ENCODE data around the gene AURKA.

The AURKA gene

DNA sequence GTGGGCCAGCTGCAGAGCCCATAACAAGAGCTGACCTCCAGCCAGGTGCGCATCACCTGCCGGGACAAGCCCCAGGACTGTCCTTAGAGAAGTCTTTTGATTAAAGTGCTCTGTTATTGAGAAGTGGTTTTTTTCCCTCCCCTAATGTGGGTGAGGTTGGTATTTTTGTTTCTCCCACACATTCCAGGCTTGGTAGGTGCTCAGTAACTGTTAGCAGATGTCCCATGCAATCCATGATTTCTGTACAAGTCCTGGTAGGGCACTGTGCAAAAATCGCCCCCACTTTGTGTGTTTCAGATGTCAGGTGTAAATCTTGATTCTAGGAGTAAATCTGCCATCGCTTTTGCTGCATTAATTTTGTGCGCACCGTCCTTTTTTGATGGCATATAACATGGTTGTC, 28.5 kb downstream of the AURKA start:
- H3K9me3 ChIP-seq (replicated peaks; ENCODE audit: insufficient read depth, low read length), result no peaks in the 10 kb centered on the region
- H4K20me1 ChIP-seq (ENCODE audit: insufficient read depth, low read length), result no peaks in the 10 kb centered on the region
- no peaks in the 10 kb centered on the region for H3K36me3 ChIP-seq (replicated peaks; ENCODE audit: insufficient read depth, low read length)
- no peak overlapping the region for H2AFZ ChIP-seq (ENCODE audit: low read length)
- no peak overlapping the region for H3K9ac ChIP-seq (ENCODE audit: low read length)
- no peaks in the 10 kb centered on the region for H3K79me2 ChIP-seq (ENCODE audit: low read length)
- no peak overlapping the region for H3K4me2 ChIP-seq (ENCODE audit: low read depth, low read length)
- no peaks in the 10 kb centered on the region for H3K27me3 ChIP-seq (replicated peaks; ENCODE audit: insufficient read depth, low read length)
- no peak overlapping the region for H3K27ac ChIP-seq (ENCODE audit: low read length)
- no peak for DNase-seq
- H3K4me3 ChIP-seq (ENCODE audit: low read length), result no peak overlapping the region
- H3K4me1 ChIP-seq (ENCODE audit: low read length), result no peaks in the 10 kb centered on the region
- H3K9me2 ChIP-seq (replicated peaks; ENCODE audit: insufficient read depth, low read length), result no peaks in the 10 kb centered on the region
- H3F3A ChIP-seq (ENCODE audit: insufficient read depth, low read length), result no peaks in the 10 kb centered on the region
- no peak for TF ChIP-seq EZH2 (optimal IDR thresholded peaks at IDR 0.05; ENCODE audit: low read depth, low read length)

DNA sequence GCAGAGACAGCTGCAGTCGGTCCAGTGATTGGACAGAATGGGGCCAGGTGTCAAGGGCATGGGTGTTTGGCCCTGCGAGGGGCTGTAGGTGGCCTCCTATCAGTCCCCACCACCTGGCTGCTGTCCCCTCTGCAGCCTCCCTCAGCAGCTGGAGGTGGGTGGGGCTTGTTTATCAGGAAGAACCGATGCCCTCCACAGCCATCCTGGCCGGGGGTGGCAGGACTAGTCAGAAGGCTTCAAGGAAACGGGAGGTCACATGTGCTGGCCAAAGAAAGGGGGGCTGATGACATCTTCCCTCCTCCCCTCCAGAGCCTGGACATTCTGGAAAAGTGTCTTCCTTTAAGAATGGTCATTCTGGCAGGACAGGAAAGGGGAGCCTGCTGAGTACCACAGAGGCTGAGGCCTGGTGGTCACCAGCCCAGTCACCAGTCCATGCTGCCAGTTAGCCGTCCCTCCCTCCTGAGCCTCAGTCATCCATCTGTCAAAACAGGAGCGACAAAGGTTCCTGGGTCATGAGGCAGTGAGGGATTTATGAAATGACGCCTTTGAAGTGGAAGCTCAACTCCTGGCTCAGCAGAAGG, 29.1 kb downstream of the AURKA start:
- H4K20me1 ChIP-seq (ENCODE audit: insufficient read depth, low read length), result no peaks in the 10 kb centered on the region
- H2AFZ ChIP-seq (ENCODE audit: low read length), result no peak overlapping the region
- DNase-seq, result no peak
- H3K27me3 ChIP-seq (replicated peaks; ENCODE audit: insufficient read depth, low read length), result no peaks in the 10 kb centered on the region
- H3K27ac ChIP-seq (ENCODE audit: low read length), result no peak overlapping the region
- TF ChIP-seq EZH2 (optimal IDR thresholded peaks at IDR 0.05; ENCODE audit: low read depth, low read length) (no peak), EZH2phosphoT487 (IDR thresholded peaks at IDR 0.05; ENCODE audit: low read length) (no peak)
- TF ChIP-seq, protein P1, sequence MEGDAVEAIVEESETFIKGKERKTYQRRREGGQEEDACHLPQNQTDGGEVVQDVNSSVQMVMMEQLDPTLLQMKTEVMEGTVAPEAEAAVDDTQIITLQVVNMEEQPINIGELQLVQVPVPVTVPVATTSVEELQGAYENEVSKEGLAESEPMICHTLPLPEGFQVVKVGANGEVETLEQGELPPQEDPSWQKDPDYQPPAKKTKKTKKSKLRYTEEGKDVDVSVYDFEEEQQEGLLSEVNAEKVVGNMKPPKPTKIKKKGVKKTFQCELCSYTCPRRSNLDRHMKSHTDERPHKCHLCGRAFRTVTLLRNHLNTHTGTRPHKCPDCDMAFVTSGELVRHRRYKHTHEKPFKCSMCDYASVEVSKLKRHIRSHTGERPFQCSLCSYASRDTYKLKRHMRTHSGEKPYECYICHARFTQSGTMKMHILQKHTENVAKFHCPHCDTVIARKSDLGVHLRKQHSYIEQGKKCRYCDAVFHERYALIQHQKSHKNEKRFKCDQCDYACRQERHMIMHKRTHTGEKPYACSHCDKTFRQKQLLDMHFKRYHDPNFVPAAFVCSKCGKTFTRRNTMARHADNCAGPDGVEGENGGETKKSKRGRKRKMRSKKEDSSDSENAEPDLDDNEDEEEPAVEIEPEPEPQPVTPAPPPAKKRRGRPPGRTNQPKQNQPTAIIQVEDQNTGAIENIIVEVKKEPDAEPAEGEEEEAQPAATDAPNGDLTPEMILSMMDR (IDR thresholded peaks at IDR 0.05; ENCODE audit: low read length), result no peak
- no peaks in the 10 kb centered on the region for H3F3A ChIP-seq (ENCODE audit: insufficient read depth, low read length)
- no peak overlapping the region for H3K4me3 ChIP-seq (ENCODE audit: low read length)
- H3K9me3 ChIP-seq (replicated peaks; ENCODE audit: insufficient read depth, low read length), result no peaks in the 10 kb centered on the region
- no peaks in the 10 kb centered on the region for H3K36me3 ChIP-seq (replicated peaks; ENCODE audit: insufficient read depth, low read length)
- H3K4me2 ChIP-seq (ENCODE audit: low read depth, low read length), result no peak overlapping the region
- no peaks in the 10 kb centered on the region for H3K9me2 ChIP-seq (replicated peaks; ENCODE audit: insufficient read depth, low read length)
- H3K4me1 ChIP-seq (ENCODE audit: low read length), result no peaks in the 10 kb centered on the region
- H3K9ac ChIP-seq (ENCODE audit: low read length), result no peak overlapping the region
- no peaks in the 10 kb centered on the region for H3K79me2 ChIP-seq (ENCODE audit: low read length)

DNA sequence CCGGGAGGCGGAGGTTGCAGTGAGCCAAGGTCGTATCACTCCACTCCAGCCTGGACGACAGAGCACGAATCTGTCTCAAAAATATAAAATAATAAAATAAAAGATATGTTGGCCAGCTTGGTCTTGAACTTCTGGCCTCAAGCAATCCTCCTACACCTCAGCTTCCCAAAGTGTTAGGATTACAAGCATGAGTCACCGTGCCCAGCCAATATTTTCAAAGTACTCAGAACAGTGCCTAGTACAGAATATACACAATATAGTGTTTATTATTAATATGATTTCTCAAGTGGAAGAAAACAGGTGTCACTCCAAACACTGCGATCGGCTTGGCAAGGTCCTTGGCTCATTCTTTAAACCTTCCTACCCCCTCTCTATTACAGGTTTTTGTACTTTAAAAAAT, 30.1 kb downstream of the AURKA start:
- Histone ChIP-seq H3F3A (ENCODE audit: insufficient read depth, low read length) (no peaks in the 10 kb centered on the region), H3K27ac (ENCODE audit: low read length) (no peak overlapping the region), H3K9me2 (replicated peaks; ENCODE audit: insufficient read depth, low read length) (no peaks in the 10 kb centered on the region), H2AFZ (ENCODE audit: low read length) (no peak overlapping the region), H4K20me1 (ENCODE audit: insufficient read depth, low read length) (no peaks in the 10 kb centered on the region), H3K9me3 (replicated peaks; ENCODE audit: insufficient read depth, low read length) (no peaks in the 10 kb centered on the region), H3K36me3 (replicated peaks; ENCODE audit: insufficient read depth, low read length) (no peaks in the 10 kb centered on the region), H3K9ac (ENCODE audit: low read length) (no peak overlapping the region), H3K27me3 (replicated peaks; ENCODE audit: insufficient read depth, low read length) (no peaks in the 10 kb centered on the region), H3K4me3 (ENCODE audit: low read length) (no peak overlapping the region), H3K79me2 (ENCODE audit: low read length) (no peaks in the 10 kb centered on the region), H3K4me1 (ENCODE audit: low read length) (no peaks in the 10 kb centered on the region), H3K4me2 (ENCODE audit: low read depth, low read length) (no peak overlapping the region)
- no peak for DNase-seq
- TF ChIP-seq, protein P1 (IDR thresholded peaks at IDR 0.05; ENCODE audit: low read length), result no peak
- TF ChIP-seq EZH2 (optimal IDR thresholded peaks at IDR 0.05; ENCODE audit: low read depth, low read length), result no peak
- no peak for TF ChIP-seq EZH2phosphoT487 (IDR thresholded peaks at IDR 0.05; ENCODE audit: low read length)

DNA sequence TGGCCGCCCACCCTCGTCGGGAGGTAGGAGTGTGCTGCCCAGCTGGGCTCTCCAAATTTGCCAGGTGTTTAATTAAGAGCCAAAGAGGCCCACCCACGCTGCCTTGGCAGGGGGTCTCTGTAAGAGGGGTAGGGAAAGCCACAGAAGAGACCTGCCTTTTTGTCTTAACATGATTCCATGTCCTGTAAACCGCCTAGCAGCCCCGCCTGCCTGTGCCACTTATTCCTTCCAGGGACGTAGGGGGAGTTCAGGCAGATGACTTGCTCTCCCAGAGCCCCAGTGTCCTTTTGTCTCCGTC, 31.2 kb downstream of the AURKA start:
- no peaks in the 10 kb centered on the region for H3K9me3 ChIP-seq (replicated peaks; ENCODE audit: insufficient read depth, low read length)
- no peaks in the 10 kb centered on the region for H4K20me1 ChIP-seq (ENCODE audit: insufficient read depth, low read length)
- H3F3A ChIP-seq (ENCODE audit: insufficient read depth, low read length), result no peaks in the 10 kb centered on the region
- H3K4me2 ChIP-seq (ENCODE audit: low read depth, low read length), result no peak overlapping the region
- no peaks in the 10 kb centered on the region for H3K36me3 ChIP-seq (replicated peaks; ENCODE audit: insufficient read depth, low read length)
- DNase-seq, result no peak
- no peaks in the 10 kb centered on the region for H3K27me3 ChIP-seq (replicated peaks; ENCODE audit: insufficient read depth, low read length)
- H3K27ac ChIP-seq (ENCODE audit: low read length), result no peak overlapping the region
- H3K4me1 ChIP-seq (ENCODE audit: low read length), result no peaks in the 10 kb centered on the region
- H3K9ac ChIP-seq (ENCODE audit: low read length), result no peak overlapping the region
- no peak overlapping the region for H2AFZ ChIP-seq (ENCODE audit: low read length)
- no peak overlapping the region for H3K4me3 ChIP-seq (ENCODE audit: low read length)
- no peak for TF ChIP-seq EZH2 (optimal IDR thresholded peaks at IDR 0.05; ENCODE audit: low read depth, low read length)
- no peak for TF ChIP-seq EZH2phosphoT487 (IDR thresholded peaks at IDR 0.05; ENCODE audit: low read length)
- TF ChIP-seq, protein P1 (IDR thresholded peaks at IDR 0.05; ENCODE audit: low read length), result no peak
- H3K9me2 ChIP-seq (replicated peaks; ENCODE audit: insufficient read depth, low read length), result no peaks in the 10 kb centered on the region
- H3K79me2 ChIP-seq (ENCODE audit: low read length), result no peaks in the 10 kb centered on the region

Data from MM.1S (cell line).